Hypothalamus (tissue), 51 donors: Measurements from ENCODE around the gene MCTP1.

Source experiments
- DNase-seq, 51 donors: peaks; one replicate each; lab custom pipeline; 2025; lab: John Stamatoyannopoulos, UW

MCTP1 gene

GRCh38 chr5:94900006-94900505 is 384.8 kb downstream of the MCTP1 start:
- no peak for DNase-seq

- peak in 2 of 51 donors; percentile 7 to 46 for DNase-seq
Measured at GRCh38 chr5:94893412-94894135, 391.3 kb downstream of the MCTP1 start.

GRCh38 chr5:94891972-94892371 is 392.9 kb downstream of the MCTP1 start:
- DNase-seq, result no peak

GRCh38 chr5:94891565-94891964 is 393.3 kb downstream of the MCTP1 start:
- no peak for DNase-seq

- DNase-seq, result no peak
Measured at GRCh38 chr5:94890907-94891306, 394.0 kb downstream of the MCTP1 start.

GRCh38 chr5:94888674-94889073 is 396.2 kb downstream of the MCTP1 start:
- no peak for DNase-seq

- no peak for DNase-seq
Measured at GRCh38 chr5:94885931-94886330, 399.0 kb downstream of the MCTP1 start.

GRCh38 chr5:94884311-94884710 is 400.6 kb downstream of the MCTP1 start:
- peak in 11 of 51 donors; percentile 1 to 38 (median 14) for DNase-seq

GRCh38 chr5:94872526-94872925 is 412.4 kb downstream of the MCTP1 start:
- DNase-seq, result peak in 1 of 51 donors; percentile 32

- no peak for DNase-seq
Measured at GRCh38 chr5:94870511-94871183, 414.2 kb downstream of the MCTP1 start.

- no peak for DNase-seq
Measured at GRCh38 chr5:94869921-94870320, 415.0 kb downstream of the MCTP1 start.

GRCh38 chr5:94863951-94864350 is 420.9 kb downstream of the MCTP1 start:
- DNase-seq, result no peak

- no peak for DNase-seq
Measured at GRCh38 chr5:94857111-94857510, 427.8 kb downstream of the MCTP1 start.

- no peak for DNase-seq
Measured at GRCh38 chr5:94856257-94856800, 428.6 kb downstream of the MCTP1 start.

- DNase-seq, result no peak
Measured at GRCh38 chr5:94855543-94855942, 429.4 kb downstream of the MCTP1 start.

GRCh38 chr5:94853120-94853519 is 431.8 kb downstream of the MCTP1 start:
- no peak for DNase-seq

- DNase-seq, result no peak
Measured at GRCh38 chr5:94850960-94851359, 433.9 kb downstream of the MCTP1 start.

- DNase-seq, result peak in 10 of 51 donors; percentile 1 to 36 (median 4)
Measured at GRCh38 chr5:94849821-94850736, 434.8 kb downstream of the MCTP1 start.

GRCh38 chr5:94849324-94849723 is 435.6 kb downstream of the MCTP1 start:
- DNase-seq, result no peak

- no peak for DNase-seq
Measured at GRCh38 chr5:94847726-94848125, 437.2 kb downstream of the MCTP1 start.

- no peak for DNase-seq
Measured at GRCh38 chr5:94847019-94847418, 437.9 kb downstream of the MCTP1 start.
